Smooth muscle cell (in vitro differentiated cells): ENCODE data around the gene NOTO. TPM values are rescaled to one million over a fixed set of nuclear protein-coding genes. Genes with fewer than 3 reads are reported as not detected.

ENCODE experiments used
- DNase-seq: peaks from one replicate; lab custom pipeline; 2025; ENCODE audit not compliant: unreplicated experiment; lab: John Stamatoyannopoulos, UW
- H2AFZ ChIP-seq: fragments of 200-600 bp; sonication (generic); 2 replicates; pipeline ENCODE4 v1.6.0; 2016; ENCODE audit warnings: antibody characterized with exemption, low read depth, mild to moderate bottlenecking
- H3F3A ChIP-seq: fragments of 200-600 bp; sonication (generic); 2 replicates; pipeline ENCODE4 v1.6.0; 2017; ENCODE audit warnings: antibody characterized with exemption, low read depth
- H3K27ac ChIP-seq: fragments of 200-600 bp; sonication (generic); 2 replicates; pipeline ENCODE4 v1.5.1; 2016; ENCODE audit warnings: low read depth, mild to moderate bottlenecking
- H3K27me3 ChIP-seq: fragments of 200-600 bp; sonication (generic); 2 replicates; pipeline ENCODE4 v1.6.1; 2016; ENCODE audit warnings: low read depth, mild to moderate bottlenecking
- H3K36me3 ChIP-seq: fragments of 200-600 bp; sonication (generic); 2 replicates; pipeline ENCODE4 v1.5.1; 2016; ENCODE audit warnings: low read depth
- H3K4me1 ChIP-seq: fragments of 200-600 bp; sonication (generic); 2 replicates; pipeline ENCODE4 v1.5.1; 2016; ENCODE audit warnings: low read depth
- H3K4me2 ChIP-seq: fragments of 200-600 bp; sonication (generic); 2 replicates; pipeline ENCODE4 v1.6.0; 2016; ENCODE audit warnings: mild to moderate bottlenecking
- H3K4me3 ChIP-seq: fragments of 200-600 bp; sonication (generic); 2 replicates; pipeline ENCODE4 v1.5.1; 2016; ENCODE audit warnings: mild to moderate bottlenecking
- H3K79me2 ChIP-seq: fragments of 200-600 bp; sonication (generic); 2 replicates; pipeline ENCODE4 v1.6.0; 2016; ENCODE audit warnings: low read depth, mild to moderate bottlenecking
- H3K9ac ChIP-seq: fragments of 200-600 bp; sonication (generic); 2 replicates; pipeline ENCODE4 v1.6.0; 2016; ENCODE audit warnings: low read depth
- H3K9me3 ChIP-seq: fragments of 200-600 bp; sonication (generic); replicated peaks from 2 replicates; pipeline ENCODE4 v1.5.1; 2016; ENCODE audit warnings: low read depth
- H4K20me1 ChIP-seq: fragments of 200-600 bp; sonication (generic); 2 replicates; pipeline ENCODE4 v1.6.0; 2016; ENCODE audit warnings: low read depth
- CTCF ChIP-seq: fragments of 200-600 bp; sonication (generic); IDR thresholded peaks from 2 replicates; pipeline ENCODE4 v1.5.1; 2017; ENCODE audit warnings: borderline replicate concordance, mild to moderate bottlenecking, antibody characterized with exemption; ENCODE audit not compliant: insufficient read depth, poor library complexity, severe bottlenecking
- WGBS: methylation state at CpG from one replicate; pipeline ENCODE4 v1.1.7; 2016; ENCODE audit warnings: low lambda C conversion rate; 5-methylcytosine and 5-hydroxymethylcytosine counted together
- polyA plus RNA-seq: library from polyadenylated mRNA; unstranded; fragments of >200 nt; fragmentation: Nextera tagmentation; extraction: Ambion mirVana; gene quantifications from 2 replicates; pipeline ENCODE4 v1.2.1, GENCODE V29; 2016
- total RNA-seq: library from RNA; depleted of rRNA; stranded (reverse); fragments of >200 nt; gene quantifications from 2 replicates; pipeline ENCODE4 v1.2.3, GENCODE V29; 2014

Gene NOTO
- total and polyA plus RNA-seq, 2 experiments from 2014 or later = not detected

- 96% methylated on average over 17 of the region's 17 CpGs for WGBS
- Histone ChIP-seq H3K9ac (no peak overlapping the region), H4K20me1 (peaks cover 41% of the 10 kb centered on the region)
Observed at GRCh38 chr2:73250872-73251846, 48.8 kb downstream of the NOTO start.

GRCh38 chr2:73252238-73253027 lies 50.1 kb downstream of the NOTO start:
- Histone ChIP-seq H3K4me2 (no peak overlapping the region), H3K79me2 (no peaks in the 10 kb centered on the region), H3K36me3 (peaks cover 15% of the 10 kb centered on the region), H3K9ac (no peak overlapping the region), H2AFZ (no peak overlapping the region), H3K27me3 (no peaks in the 10 kb centered on the region), H3K9me3 (no peaks in the 10 kb centered on the region), H3K4me3 (no peak overlapping the region), H4K20me1 (peaks cover 28% of the 10 kb centered on the region), H3F3A (no peaks in the 10 kb centered on the region), H3K4me1 (no peaks in the 10 kb centered on the region), H3K27ac (no peak overlapping the region)
- no peak for TF ChIP-seq CTCF
- DNase-seq = no peak
- 98% methylated on average over 17 of the region's 17 CpGs for WGBS

More at GRCh38 chr2:73250872-73251846, 48.8 kb downstream of the NOTO start:
- DNase-seq = no peak
- Histone ChIP-seq H3K27ac (no peak overlapping the region), H3K4me1 (no peaks in the 10 kb centered on the region), H3K4me3 (no peak overlapping the region), H3K4me2 (no peak overlapping the region), H2AFZ (no peak overlapping the region), H3K79me2 (peaks cover under 1% of the 10 kb centered on the region), H3K36me3 (peaks cover 24% of the 10 kb centered on the region), H3F3A (no peaks in the 10 kb centered on the region), H3K9me3 (no peaks in the 10 kb centered on the region), H3K27me3 (no peaks in the 10 kb centered on the region)
- TF ChIP-seq CTCF = no peak

GRCh38 chr2:73253400-73253799 lies 51.0 kb downstream of the NOTO start:
- no peak for DNase-seq
- Histone ChIP-seq H3K27me3 (no peaks in the 10 kb centered on the region), H3K4me2 (no peak overlapping the region), H3K9ac (no peak overlapping the region), H3K79me2 (no peaks in the 10 kb centered on the region), H3K4me3 (no peak overlapping the region), H4K20me1 (peaks cover 18% of the 10 kb centered on the region), H3K36me3 (peaks cover 15% of the 10 kb centered on the region), H3K9me3 (no peaks in the 10 kb centered on the region), H3K4me1 (no peaks in the 10 kb centered on the region), H2AFZ (no peak overlapping the region), H3F3A (no peaks in the 10 kb centered on the region), H3K27ac (no peak overlapping the region)
- WGBS = 90% methylated on average over 2 of the region's 2 CpGs
- no peak for TF ChIP-seq CTCF
